ENCODE data around the gene PLA1A. TPM values are rescaled to one million over a fixed set of nuclear protein-coding genes. Genes with fewer than 3 reads are reported as not detected.

The PLA1A gene
- total and polyA plus RNA-seq, 10 of the 15 experiments (the other 5 are each of a cell fraction or from before 2014, with no cell fraction given), result 2.9 to 106 (median 4.8) TPM

- no peak for TF ChIP-seq ZBTB4 (CRISPR knock-in tag; IDR thresholded peaks at IDR 0.05)
- TF ChIP-seq HDAC2 (IDR thresholded peaks at IDR 0.05), result no peak
- TF ChIP-seq NR2F1 (conservative IDR thresholded peaks at IDR 0.05), result 0 out of 2 replicates have a peak, but pooled peaks have one; percentile 9
- TF ChIP-seq RELB (IDR thresholded peaks at IDR 0.05; ENCODE audit: low read depth), result no peak
- TF ChIP-seq ATF7 (IDR thresholded peaks at IDR 0.05; ENCODE audit: low read depth), result no peak
- no peak for TF ChIP-seq RAD51 (IDR thresholded peaks at IDR 0.05)
- TF ChIP-seq DPF2 (IDR thresholded peaks at IDR 0.05), result peak; percentile 57; the same call in 1 of the 2 replicates
- no peak for TF ChIP-seq ZNF274 (IDR thresholded peaks at IDR 0.05; ENCODE audit: insufficient read depth, insufficient read length)
- no peak for TF ChIP-seq BMI1 (IDR thresholded peaks at IDR 0.05; ENCODE audit: borderline replicate concordance)
- TF ChIP-seq NKRF (conservative IDR thresholded peaks at IDR 0.05), result peak; percentile 49
- no peak for TF ChIP-seq REST (IDR thresholded peaks at IDR 0.05; ENCODE audit: low read depth, low read length)
- TF ChIP-seq POLR2A (IDR thresholded peaks at IDR 0.05; ENCODE audit: low read depth, low read length), result no peak
- TF ChIP-seq BCL3 (IDR thresholded peaks at IDR 0.05; ENCODE audit: borderline replicate concordance, insufficient read depth, low read depth, low read length, poor library complexity, severe bottlenecking), result no peak
- TF ChIP-seq SREBF1 (IDR thresholded peaks at IDR 0.05; ENCODE audit: low read length), result no peak
- no peak for TF ChIP-seq NR2C2 (IDR thresholded peaks at IDR 0.05; ENCODE audit: borderline replicate concordance, control insufficient read depth, insufficient read length, low read depth)
- no peak for TF ChIP-seq TCF12 (IDR thresholded peaks at IDR 0.05; ENCODE audit: low read depth, low read length)
- TF ChIP-seq RFX5 (IDR thresholded peaks at IDR 0.05; ENCODE audit: low read depth, low read length), result no peak
- TF ChIP-seq ELK1 (IDR thresholded peaks at IDR 0.05; ENCODE audit: low read depth, low read length), result no peak
- TF ChIP-seq NFIC (IDR thresholded peaks at IDR 0.05; ENCODE audit: low read depth, low read length), result no peak; the same call in 1 of the 2 replicates
Measured at GRCh38 chr3:119628390-119628789, 30.7 kb downstream of the PLA1A start (continued).

Measured in GM12878 (cell line).